Kidney (tissue), 14 donors: Measurements from ENCODE around the gene THEM4. TPM values are rescaled to one million over a fixed set of nuclear protein-coding genes. Genes with fewer than 3 reads are reported as not detected.

Experiments used
- DNase-seq, 5 donors: peaks; one replicate each; pipeline ENCODE4 v3.0.0-alpha.2; 2013 to 2020
- FAIRE-seq: peaks from 2 replicates; lab custom pipeline; 2012; peaks lifted over from hg19 to GRCh38; lab: Jason Lieb, UNC
- H3K27ac ChIP-seq, 2 donors: one replicate each; pipeline ENCODE4 v1.7.0; 2013; ENCODE audit warnings: low read depth in 2 of 2, low read length in 2 of 2, inconsistent platforms in 1 of 2
- H3K27me3 ChIP-seq: one replicate; pipeline ENCODE4 v1.7.1; 2013; ENCODE audit warnings: low read length, inconsistent platforms; ENCODE audit not compliant: control insufficient read depth, insufficient read depth
- H3K36me3 ChIP-seq, 3 donors: one replicate each; pipeline versions ENCODE4 v1.7.0 to v1.7.1; 2013; ENCODE audit warnings: low read length in 3 of 3, control low read depth in 1 of 3, inconsistent platforms in 1 of 3; ENCODE audit not compliant: insufficient read depth in 3 of 3, control insufficient read depth in 2 of 3
- H3K4me1 ChIP-seq, 3 donors: one replicate each; pipeline versions ENCODE4 v1.7.0 to v1.7.1; 2013; ENCODE audit warnings: low read length in 3 of 3, inconsistent platforms in 1 of 3, low read depth in 1 of 3; ENCODE audit not compliant: control insufficient read depth in 2 of 3, insufficient read depth in 2 of 3
- H3K4me3 ChIP-seq, 3 donors: one replicate each; pipeline versions ENCODE4 v1.7.0 to v1.8.1; 2013; ENCODE audit warnings: low read length in 3 of 3, control low read depth in 1 of 3, inconsistent platforms in 1 of 3
- H3K9ac ChIP-seq, 3 donors: one replicate each; pipeline versions ENCODE4 v1.7.0 to v1.7.1; 2013; ENCODE audit warnings: low read length in 3 of 3, control low read depth in 1 of 3, inconsistent platforms in 1 of 3
- H3K9me3 ChIP-seq, 3 donors: one replicate each; pipeline versions ENCODE4 v1.7.0 to v1.7.1; 2013; ENCODE audit warnings: low read length in 3 of 3, control low read depth in 1 of 3, inconsistent platforms in 1 of 3; ENCODE audit not compliant: control insufficient read depth in 2 of 3, insufficient read depth in 1 of 3
- CTCF ChIP-seq: IDR thresholded peaks from 3 replicates; pipeline ENCODE4 v1.5.1; 2012; ENCODE audit warnings: mild to moderate bottlenecking, moderate library complexity, borderline replicate concordance; ENCODE audit not compliant: insufficient read depth; ENCODE audit errors: extremely low read depth
- intact Hi-C: fragments of 100-400 bp; cut with DNase I; formaldehyde crosslinking; loops from one replicate; pipeline ENCODE4 v1.11.1; 2022
- polyA plus RNA-seq: library from polyadenylated mRNA; stranded (reverse); fragments of 350-450 nt; fragmentation: Illumina TruSeq; extraction: RNeasy Lipid Tissue Mini Kit (QIAGEN cat#74804); gene quantifications from one replicate; pipeline ENCODE4 v1.2.3, GENCODE V29; 2014; ENCODE audit warnings: low read depth, low replicate concordance; ENCODE audit not compliant: insufficient read depth
- total RNA-seq: library from RNA; stranded (reverse); fragmentation: NEBNext Ultra II Directional; extraction: Animal tissue kit (Norgen Biotek cat#: 25700); gene quantifications from one replicate; pipeline ENCODE4 v1.2.1, GENCODE V29; 2021
- donor health status: control.
- donor health status: control.
- donor health status: control.
- donor health status: control.
- donor health status: control.
- donor health status: DM: yes; HTN: yes; CAD: no.
- donor health status: Normal renal cell carcinoma (clear cell type).

The THEM4 gene
- total and polyA plus RNA-seq, 2 donors from 2014 or later = 17.5 to 27.9 TPM

DNA sequence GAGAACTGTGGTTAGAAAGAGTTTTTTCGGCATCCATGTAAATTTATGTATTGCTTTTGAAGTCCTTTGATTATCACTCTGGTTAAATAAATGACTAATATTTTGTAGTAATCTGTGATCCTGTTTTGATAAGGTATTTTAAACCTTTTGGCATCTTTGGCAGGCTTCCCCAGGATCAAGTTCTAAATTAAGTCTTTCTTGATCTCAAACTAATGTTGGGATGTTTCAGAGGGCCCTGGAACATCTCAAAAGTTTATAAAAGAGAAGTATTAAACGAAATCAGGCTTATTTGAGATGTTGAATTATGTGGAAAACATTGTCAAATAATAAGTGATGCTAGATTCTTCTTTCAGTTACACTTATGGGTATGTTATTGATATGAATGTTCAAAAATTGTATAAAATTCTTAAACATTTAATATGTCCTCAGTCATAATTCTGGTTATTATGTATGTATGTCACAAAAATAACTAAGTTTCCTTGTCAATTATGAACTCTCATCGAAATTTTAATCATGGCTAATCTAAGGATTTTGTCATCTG lies 47.7 kb upstream of the THEM4 start:
- no peak for DNase-seq
- Histone ChIP-seq H3K27ac (no peak overlapping the region), H3K9ac (no peak overlapping the region), H3K4me3 (no peak overlapping the region), H3K9me3 (no peaks in the 10 kb centered on the region), H3K36me3 (no peaks in the 10 kb centered on the region), H3K4me1 (peaks cover 0 to 10% (median 0%) of the 10 kb centered on the region in 3 donors), H3K27me3 (no peaks in the 10 kb centered on the region)
- FAIRE-seq = no peak
- intact Hi-C loops = no loop called here
- no peak for TF ChIP-seq CTCF

GRCh38 chr1:151953409-151954094 lies 44.2 kb upstream of the THEM4 start:
- no peak for FAIRE-seq

DNA sequence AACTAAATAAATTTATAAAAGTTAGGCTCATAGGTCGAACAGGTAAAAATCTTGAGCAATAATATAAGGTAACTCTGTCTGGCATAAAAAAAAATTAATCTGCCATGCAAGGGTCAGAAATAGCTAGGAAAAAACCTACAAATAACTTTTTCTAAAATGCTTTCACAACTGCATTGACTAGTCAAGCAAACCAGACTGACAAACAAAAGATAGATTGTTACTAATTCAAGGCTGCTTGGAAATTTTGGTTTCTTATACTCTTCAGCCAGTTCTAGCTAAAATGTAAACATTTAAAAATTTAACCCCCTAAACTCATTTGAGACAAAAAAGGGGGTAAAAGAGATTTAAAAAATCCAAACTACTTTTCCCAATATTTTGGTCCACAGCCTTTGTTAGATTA lies 43.5 kb upstream of the THEM4 start:
- Histone ChIP-seq H3K4me3 (peak overlapping the region in 2 of 3 donors; percentile 20 to 47), H3K9ac (peak overlapping the region in 1 of 3 donors; percentile 13), H3K27me3 (no peaks in the 10 kb centered on the region), H3K27ac (no peak overlapping the region), H3K4me1 (no peaks in the 10 kb centered on the region), H3K36me3 (no peaks in the 10 kb centered on the region), H3K9me3 (no peaks in the 10 kb centered on the region)
- TF ChIP-seq CTCF = no peak
- no peak for FAIRE-seq
- DNase-seq = no peak
- intact Hi-C loops = no loop called here

More at GRCh38 chr1:151953409-151954094, 44.2 kb upstream of the THEM4 start:
- no peaks in the 10 kb centered on the region for H3K9me3 ChIP-seq
- DNase-seq = peak in 1 of 5 donors; percentile 47
- no peaks in the 10 kb centered on the region for H3K36me3 ChIP-seq
- intact Hi-C loops = no loop called here
- peak overlapping the region in 1 of 2 donors; percentile 39 for H3K27ac ChIP-seq
- peak overlapping the region; percentile 12 to 47 (median 20) for H3K4me3 ChIP-seq
- no peaks in the 10 kb centered on the region for H3K4me1 ChIP-seq
- H3K27me3 ChIP-seq = no peaks in the 10 kb centered on the region
- no peak for TF ChIP-seq CTCF
- H3K9ac ChIP-seq = peak overlapping the region in 2 of 3 donors; percentile 5 to 13
